Stimulated activated CD8-positive, alpha-beta memory T cell treated with anti-CD3 and anti-CD28 coated beads, Interleukin-15, amount 100 ng/mL, for 1 hour (primary cell): Measurements from ENCODE around the gene SS18L1.
"Not testable (repeated sequence)": the region's sequence is repeated elsewhere in the genome, so short reads cannot be mapped to it uniquely, and the experiment has no call there.

Experiments
- DNase-seq: peaks from one replicate; pipeline ENCODE4 v3.0.0-alpha.2; 2020; ENCODE audit warnings: low read depth

Gene SS18L1, protein sequence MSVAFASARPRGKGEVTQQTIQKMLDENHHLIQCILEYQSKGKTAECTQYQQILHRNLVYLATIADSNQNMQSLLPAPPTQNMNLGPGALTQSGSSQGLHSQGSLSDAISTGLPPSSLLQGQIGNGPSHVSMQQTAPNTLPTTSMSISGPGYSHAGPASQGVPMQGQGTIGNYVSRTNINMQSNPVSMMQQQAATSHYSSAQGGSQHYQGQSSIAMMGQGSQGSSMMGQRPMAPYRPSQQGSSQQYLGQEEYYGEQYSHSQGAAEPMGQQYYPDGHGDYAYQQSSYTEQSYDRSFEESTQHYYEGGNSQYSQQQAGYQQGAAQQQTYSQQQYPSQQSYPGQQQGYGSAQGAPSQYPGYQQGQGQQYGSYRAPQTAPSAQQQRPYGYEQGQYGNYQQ

GRCh38 chr20:62143081-62143956 lies at the start of gene SS18L1, which contains the start of gene PSMA7:
Gene SS18L1 (plus strand): TSS chr20:62143769. CDS start chr20:62143821, 52 bp downstream.
Gene PSMA7 (minus strand): TSS chr20:62143394. CDS start chr20:62143303, 91 bp downstream.
- DNase-seq, result peak; percentile 69

DNA sequence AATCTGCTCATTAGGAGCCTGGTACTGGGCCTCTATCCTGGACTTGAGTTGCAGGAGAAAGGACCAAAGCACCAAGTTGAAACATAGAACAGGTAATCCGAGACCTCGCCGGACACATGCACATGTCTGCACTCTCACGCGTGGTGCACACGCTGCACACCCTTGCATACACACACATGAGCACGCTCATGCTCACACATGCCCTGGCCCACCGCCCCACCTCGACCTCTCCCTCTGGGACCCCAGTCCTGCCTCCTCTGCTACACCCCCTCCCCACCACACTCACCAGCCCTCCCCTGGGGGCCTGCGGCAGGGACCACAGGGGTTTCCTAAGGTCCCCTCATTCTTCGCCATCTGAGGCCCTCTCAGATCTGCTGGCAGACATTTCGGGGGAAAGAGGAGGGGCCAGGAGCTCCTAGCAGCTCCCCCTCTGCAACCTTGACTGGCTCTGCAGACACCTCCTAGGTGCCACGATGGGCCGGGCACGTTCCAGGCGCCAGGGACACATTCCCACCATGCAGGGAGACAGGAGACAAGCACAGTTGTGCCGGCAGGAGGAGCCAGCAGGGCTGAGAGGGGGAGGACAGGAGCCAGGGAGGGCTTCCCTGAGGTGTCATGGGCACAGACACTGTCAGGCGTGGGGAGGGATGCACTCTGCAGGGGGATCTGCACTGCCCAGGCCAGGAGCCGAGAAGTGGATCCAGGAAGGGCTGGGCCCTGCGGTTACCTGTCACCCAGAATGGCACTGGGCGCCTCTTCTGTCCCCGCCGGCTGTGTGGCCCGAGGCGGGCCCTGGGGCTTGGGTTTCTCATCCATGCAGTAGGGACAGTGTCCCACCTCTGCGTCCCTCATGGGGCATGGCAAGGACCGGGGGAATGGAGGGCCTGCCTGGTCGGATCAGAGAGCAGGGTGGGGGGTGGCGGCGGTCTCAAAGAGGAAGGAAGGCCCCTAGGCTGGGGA lies 46.9 kb upstream of the SS18L1 start:
- DNase-seq, result no peak

- DNase-seq, result no peak
Measured at GRCh38 chr20:62097881-62098407, 45.6 kb upstream of the SS18L1 start.

- no peak for DNase-seq
Measured at GRCh38 chr20:62101078-62101477, 42.5 kb upstream of the SS18L1 start.

- DNase-seq, result no peak
Measured at GRCh38 chr20:62103508-62104233, 39.9 kb upstream of the SS18L1 start.

DNA sequence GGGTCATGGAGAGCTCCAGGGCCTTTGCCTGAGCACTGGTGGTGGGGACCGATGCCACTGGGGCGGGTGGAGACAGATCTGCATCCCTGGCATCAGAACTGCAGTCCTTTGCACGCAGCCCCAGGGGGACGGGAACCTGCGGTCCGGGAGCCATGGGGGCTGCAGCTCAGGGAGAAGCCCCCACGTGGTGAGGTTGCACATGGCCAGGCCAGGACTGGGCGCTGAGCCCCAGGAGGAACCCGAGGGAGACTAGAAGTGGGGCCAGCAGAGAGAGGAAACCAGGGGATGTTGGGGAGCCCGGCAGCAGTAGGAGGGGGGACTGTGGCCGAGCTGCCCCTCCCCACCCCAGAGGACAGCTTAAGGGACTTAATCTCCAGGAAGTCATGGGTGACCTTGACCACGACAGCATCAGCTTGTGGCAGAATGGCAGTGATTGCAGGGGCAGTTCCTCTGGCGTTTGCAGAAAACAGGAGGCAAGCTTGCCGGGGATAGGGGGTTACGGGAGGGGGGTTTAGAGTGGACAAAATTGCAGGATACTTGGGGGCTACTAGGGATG lies 39.3 kb upstream of the SS18L1 start:
- DNase-seq, result no peak

GRCh38 chr20:62104791-62105345 lies 38.7 kb upstream of the SS18L1 start:
- no peak for DNase-seq

GRCh38 chr20:62105592-62105991 lies 38.0 kb upstream of the SS18L1 start:
- no peak for DNase-seq

GRCh38 chr20:62111148-62111547 lies 32.4 kb upstream of the SS18L1 start:
- DNase-seq, result no peak

GRCh38 chr20:62112368-62112767 lies 31.2 kb upstream of the SS18L1 start:
- DNase-seq, result no peak

GRCh38 chr20:62114894-62115293 lies 28.7 kb upstream of the SS18L1 start:
- no peak for DNase-seq

- DNase-seq, result not testable (repeated sequence)
Measured at GRCh38 chr20:62115800-62116407, 27.7 kb upstream of the SS18L1 start.

DNA sequence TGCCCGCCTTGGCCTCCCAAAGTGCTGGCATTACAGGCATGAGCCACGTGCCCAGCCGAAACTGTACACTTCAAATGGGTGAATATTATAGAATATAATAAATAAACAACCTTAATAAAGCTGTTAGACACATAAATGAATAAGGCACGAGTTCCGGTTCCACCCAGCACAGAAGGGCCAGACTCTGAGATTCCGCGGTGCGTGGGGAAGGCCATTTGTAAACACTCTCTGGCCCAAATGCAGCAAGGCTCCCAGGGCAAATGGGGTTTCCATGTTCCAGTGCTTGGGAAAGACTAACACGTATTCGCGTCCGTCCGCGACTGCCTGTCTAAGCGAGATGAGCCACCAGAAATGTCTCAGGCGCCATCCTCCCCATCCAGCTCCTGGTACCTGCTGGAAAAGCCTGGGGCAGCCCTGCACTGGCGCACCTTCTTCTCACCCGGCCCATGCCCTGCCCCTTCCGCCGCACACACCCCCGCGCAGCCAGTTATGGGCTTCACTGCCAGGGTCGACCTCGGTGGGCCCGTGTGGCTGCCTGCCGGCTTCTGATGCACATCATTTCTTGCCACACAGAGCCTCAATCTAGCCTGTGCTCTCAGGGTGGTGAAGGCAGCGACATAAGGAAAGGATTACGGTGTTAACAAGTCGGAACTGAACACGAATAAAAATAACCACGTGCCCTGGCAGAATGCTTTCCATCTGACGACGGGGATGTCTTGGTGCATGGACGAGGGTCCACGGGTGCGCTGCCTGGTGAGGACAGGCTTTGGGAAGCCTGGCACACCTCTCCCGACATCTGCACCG lies 26.8 kb upstream of the SS18L1 start:
- no peak for DNase-seq

DNA sequence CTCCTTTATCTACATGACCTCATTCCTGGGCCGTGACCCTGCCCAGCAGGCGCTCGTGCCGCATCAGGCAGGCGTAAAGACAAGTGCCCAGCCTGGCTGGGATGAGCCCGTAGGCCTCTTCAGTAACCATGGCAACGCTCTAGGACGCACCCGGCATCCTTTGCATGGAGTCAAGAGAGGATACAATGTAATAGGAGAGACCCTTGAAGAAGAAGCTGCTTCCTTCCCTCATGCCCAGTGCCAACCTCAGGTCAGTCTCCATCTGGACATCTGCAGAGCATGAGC lies 26.3 kb upstream of the SS18L1 start:
- no peak for DNase-seq

- DNase-seq, result peak; percentile 32
Measured at GRCh38 chr20:62117658-62118057, 25.9 kb upstream of the SS18L1 start.

- DNase-seq, result no peak
Measured at GRCh38 chr20:62118113-62119043, 25.2 kb upstream of the SS18L1 start.

GRCh38 chr20:62119115-62119514 lies 24.5 kb upstream of the SS18L1 start:
- DNase-seq, result no peak
